RWPE1 (cell line): Measurements from ENCODE around the gene ALKBH4.
"Not testable (repeated sequence)": the region's sequence is repeated elsewhere in the genome, so short reads cannot be mapped to it uniquely, and the experiment has no call there.

Source experiments
- CTCF ChIA-PET: fragments of 350-600 bp; sonication (Branson Sonifier 250); formaldehyde crosslinking; extraction: SDS; loops from one replicate; lab custom pipeline; 2021; lab: Yijun Ruan, JAX
- POLR2A ChIA-PET: fragments of 400-600 bp; formaldehyde crosslinking; extraction: SDS; loops from one replicate; lab custom pipeline; 2020; ENCODE audit warnings: antibody characterized with exemption; ENCODE audit not compliant: low non-redundant PET; lab: Yijun Ruan, JAX
- DNase-seq: peaks from one replicate; pipeline ENCODE4 v3.0.0; 2012; ENCODE audit warnings: low spot score
- H3K27ac ChIP-seq: fragments of 450-650 bp; 2 replicates; pipeline ENCODE4 v1.5.1; 2017
- CTCF ChIP-seq: fragments of 450-650 bp; conservative IDR thresholded peaks from 2 replicates; pipeline ENCODE4 v1.5.1; 2017; ENCODE audit warnings: low read depth, mild to moderate bottlenecking

ALKBH4 gene

DNA sequence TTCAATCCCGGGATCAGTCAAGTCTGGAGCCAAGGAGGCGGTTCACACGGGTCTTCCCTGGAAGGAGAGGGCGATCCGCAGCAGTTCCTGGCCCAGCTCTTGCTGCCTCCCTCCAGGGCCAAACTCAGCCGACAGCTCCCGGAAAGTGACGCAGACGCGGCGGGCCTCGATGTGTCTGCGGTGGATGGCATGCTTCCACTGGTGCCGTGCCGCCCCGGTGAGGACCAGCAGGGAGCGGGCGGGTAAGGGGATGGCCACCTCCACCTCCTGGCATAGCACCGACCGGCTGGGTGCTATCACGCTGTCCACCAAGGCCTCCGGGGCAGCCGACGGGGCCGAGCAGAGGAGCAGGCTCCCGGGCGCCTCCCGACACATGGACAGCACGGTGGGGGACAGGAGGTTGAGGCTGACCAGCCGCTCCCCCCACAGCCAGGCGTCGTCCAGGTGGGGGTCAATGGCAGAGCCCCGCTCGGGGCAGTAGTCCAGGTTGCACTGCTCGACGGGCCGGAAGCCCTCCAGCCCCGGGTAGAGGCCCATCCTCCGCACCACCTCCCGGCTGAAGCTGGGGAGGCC lies 7.2 kb downstream of the ALKBH4 start:
- ChIA-PET POLR2A (no interaction called here), CTCF (no interaction called here)
- H3K27ac ChIP-seq: no peak overlapping the region; the same call in 1 of the 2 replicates
- no peak for DNase-seq
- no peak for TF ChIP-seq CTCF

- CTCF ChIA-PET: interaction anchor here (0.8 to 1.0 kb wide), 2 partner anchors 10 to 67 kb away, joined by 6 to 7 read pairs; no protein-coding TSS in a partner anchor
- peak overlapping the region; percentile 34 for H3K27ac ChIP-seq
- no peak for TF ChIP-seq CTCF
- DNase-seq: peak; percentile 41
- POLR2A ChIA-PET: no interaction called here
Measured at GRCh38 chr7:102456327-102456726, 8.3 kb downstream of the ALKBH4 start.

DNA sequence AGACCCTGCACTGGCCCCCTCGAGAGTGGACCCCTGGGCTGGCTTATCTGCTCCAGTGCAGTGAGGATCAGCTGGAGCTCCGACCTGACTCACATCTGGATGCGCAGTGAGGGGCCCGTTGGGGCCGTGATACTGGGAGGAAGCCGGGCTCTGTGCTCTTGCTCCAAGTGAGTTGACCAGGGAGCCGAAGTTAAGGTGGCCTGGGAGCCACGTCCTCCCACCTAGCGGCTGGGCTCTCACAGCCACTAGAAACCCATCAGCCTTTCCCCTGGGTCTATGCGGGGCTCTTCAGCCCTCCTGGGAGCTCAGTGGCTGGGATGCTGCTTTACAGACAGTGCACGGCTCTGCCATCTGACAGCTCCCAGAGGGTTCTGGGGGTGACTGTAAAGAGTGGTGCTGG lies 9.1 kb downstream of the ALKBH4 start:
- H3K27ac ChIP-seq: peak overlapping the region; percentile 34
- CTCF ChIA-PET: interaction anchor here (1.0 kb wide), 1 partner anchor 10 kb away, joined by 6 read pairs; no protein-coding TSS in a partner anchor
- DNase-seq: no peak
- POLR2A ChIA-PET: no interaction called here
- no peak for TF ChIP-seq CTCF

- CTCF ChIA-PET: interaction anchor here (0.9 to 1.5 kb wide), 2 partner anchors 9 to 12 kb away, joined by 3 to 9 read pairs; no protein-coding TSS in a partner anchor
- POLR2A ChIA-PET, DNase-seq: not testable (repeated sequence)
- H3K27ac ChIP-seq: peak overlapping the region; percentile 34
Measured at GRCh38 chr7:102454932-102455331, 9.7 kb downstream of the ALKBH4 start.

GRCh38 chr7:102454468-102454867 lies 10.2 kb downstream of the ALKBH4 start:
- no peak for TF ChIP-seq CTCF
- CTCF ChIA-PET: interaction anchor here (0.6 to 1.5 kb wide), 3 partner anchors 10 to 474 kb away, joined by 3 to 9 read pairs (median 3); no protein-coding TSS in a partner anchor
- POLR2A ChIA-PET: interaction anchor here (0.6 kb wide), 1 partner anchor 18 kb away, joined by 6 read pairs; no protein-coding TSS in a partner anchor
- no peak for DNase-seq
- peak overlapping the region; percentile 34 for H3K27ac ChIP-seq

- ChIA-PET CTCF (no interaction called here), POLR2A (no interaction called here)
- no peak for TF ChIP-seq CTCF
- DNase-seq: no peak
- peak overlapping the region; percentile 34 for H3K27ac ChIP-seq
Measured at GRCh38 chr7:102453319-102453718, 11.3 kb downstream of the ALKBH4 start.

DNA sequence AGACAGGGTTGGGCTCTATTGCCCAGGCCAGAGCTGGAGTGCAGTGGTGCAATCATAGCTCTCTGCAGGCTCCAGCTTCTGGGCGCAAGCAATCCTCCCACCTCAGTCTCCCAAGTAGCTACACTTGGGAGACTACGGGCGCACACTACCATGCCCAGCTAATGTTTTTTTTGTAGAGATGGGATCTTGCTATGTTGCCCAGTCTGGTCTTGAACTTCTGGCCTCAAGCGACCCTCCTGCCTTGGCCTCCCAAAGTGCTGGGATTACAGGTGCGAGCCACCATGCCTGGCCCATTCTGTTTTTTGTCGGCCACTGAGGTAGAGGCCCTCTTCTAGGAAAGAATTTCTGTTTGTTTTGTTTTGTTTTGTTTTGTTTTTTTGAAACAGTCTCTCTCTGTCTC lies 12.2 kb downstream of the ALKBH4 start:
- ChIA-PET CTCF (interaction anchor here (1.4 kb wide), 1 partner anchor 12 kb away, joined by 4 read pairs; no protein-coding TSS in a partner anchor), POLR2A (no interaction called here)
- TF ChIP-seq CTCF: no peak
- DNase-seq: no peak
- peak overlapping the region; percentile 56 for H3K27ac ChIP-seq
